IMR-90 (cell line): ENCODE results near the gene SIDT1. TPM values are rescaled to one million over a fixed set of nuclear protein-coding genes. Genes with fewer than 3 reads are reported as not detected.

ENCODE experiments used
- ATAC-seq: fragments of 200-7000 bp; cut with Tn5 transposase; 2 replicates; pipeline ENCODE4 v1.9.1; 2020; ENCODE audit warnings: low read depth, mild to moderate bottlenecking, moderate library complexity
- BruUV-seq: library from RNA; stranded (reverse); fragments of 400-500 nt; replicated peaks from 2 replicates; lab custom pipeline; 2021; lab: Mats Ljungman, UMichigan
- CTCF ChIA-PET: fragments of 300-600 bp; formaldehyde crosslinking; extraction: SDS; loops from one replicate; lab custom pipeline; 2021; ENCODE audit warnings: antibody characterized with exemption; lab: Yijun Ruan, JAX
- POLR2A ChIA-PET: fragments of 300-600 bp; sonication (Branson Sonifier 250); formaldehyde crosslinking; loops from one replicate; lab custom pipeline; 2022; ENCODE audit warnings: antibody characterized with exemption; ENCODE audit not compliant: unreplicated experiment; lab: Charles Lee
- DNase-seq: peaks from one replicate; pipeline ENCODE4 v3.0.0; 2013
- H2AFZ ChIP-seq: replicated peaks from 2 replicates; pipeline ENCODE3; 2013; ENCODE audit warnings: low read length, mild to moderate bottlenecking; ENCODE audit not compliant: poor library complexity
- H2AK5ac ChIP-seq: 2 replicates; pipeline ENCODE4 v1.6.1; 2013; ENCODE audit warnings: low read depth, low read length, inconsistent platforms
- H2AK9ac ChIP-seq: replicated peaks from 2 replicates; pipeline ENCODE3; 2013; ENCODE audit warnings: mild to moderate bottlenecking, low read depth, low read length, moderate library complexity; ENCODE audit not compliant: poor library complexity
- H2BK120ac ChIP-seq: 2 replicates; pipeline ENCODE4 v1.6.1; 2013; ENCODE audit warnings: low read depth, low read length, inconsistent platforms
- H2BK15ac ChIP-seq: 3 replicates; pipeline ENCODE4 v1.6.1; 2013; ENCODE audit warnings: low read depth, low read length, inconsistent platforms
- H2BK20ac ChIP-seq: 2 replicates; pipeline ENCODE4 v1.6.1; 2013; ENCODE audit warnings: low read depth, mild to moderate bottlenecking, inconsistent platforms, low read length, moderate library complexity
- H2BK5ac ChIP-seq: 2 replicates; pipeline ENCODE4 v1.6.1; 2013; ENCODE audit warnings: mild to moderate bottlenecking, low read depth, low read length, inconsistent platforms; ENCODE audit not compliant: poor library complexity, severe bottlenecking
- H3K14ac ChIP-seq: replicated peaks from 2 replicates; pipeline ENCODE4 v1.6.1; 2013; ENCODE audit warnings: low read depth, low read length, inconsistent platforms
- H3K18ac ChIP-seq: 2 replicates; pipeline ENCODE4 v1.6.1; 2013; ENCODE audit warnings: low read depth, low read length, control low read depth
- H3K23ac ChIP-seq: 2 replicates; pipeline ENCODE4 v1.6.1; 2013; ENCODE audit warnings: low read depth, low read length, inconsistent platforms
- H3K27ac ChIP-seq: 2 replicates; pipeline ENCODE4 v1.5.1; 2013; ENCODE audit warnings: mild to moderate bottlenecking, control low read depth, low read length; ENCODE audit not compliant: insufficient read depth
- H3K27me3 ChIP-seq: 2 replicates; pipeline ENCODE4 v1.6.1; 2013; ENCODE audit warnings: low read length; ENCODE audit not compliant: control insufficient read depth, insufficient read depth
- H3K36me3 ChIP-seq: 2 replicates; pipeline ENCODE4 v1.6.1; 2013; ENCODE audit warnings: low read length, mixed read lengths; ENCODE audit not compliant: control insufficient read depth, insufficient read depth
- H3K4ac ChIP-seq: 2 replicates; pipeline ENCODE4 v1.6.1; 2013; ENCODE audit warnings: low read depth, low read length, inconsistent platforms
- H3K4me1 ChIP-seq: 2 replicates; pipeline ENCODE4 v1.6.1; 2013; ENCODE audit warnings: low read length, mixed read lengths; ENCODE audit not compliant: control insufficient read depth, insufficient read depth
- H3K4me2 ChIP-seq: 2 replicates; pipeline ENCODE4 v1.6.1; 2013; ENCODE audit warnings: low read depth, mild to moderate bottlenecking, control low read depth, low read length, moderate library complexity
- H3K4me3 ChIP-seq: 2 replicates; pipeline ENCODE4 v1.5.1; 2013; ENCODE audit warnings: low read depth, mild to moderate bottlenecking, control low read depth, low read length, moderate library complexity; ENCODE audit not compliant: insufficient read depth
- H3K56ac ChIP-seq: 2 replicates; pipeline ENCODE4 v1.6.1; 2013; ENCODE audit warnings: low read length, inconsistent platforms; ENCODE audit not compliant: insufficient read depth; ENCODE audit errors: extremely low read depth
- H3K79me1 ChIP-seq, 2 experiments: 2 replicates each; pipeline ENCODE4 v1.6.1; 2013; ENCODE audit warnings: low read length in 2 of 2, inconsistent platforms in 1 of 2, low read depth in 1 of 2
- H3K9ac ChIP-seq: 2 replicates; pipeline ENCODE4 v1.6.1; 2013; ENCODE audit warnings: low read depth, low read length, control low read depth
- H3K9me1 ChIP-seq: 2 replicates; pipeline ENCODE4 v1.6.1; 2013; ENCODE audit warnings: low read length, inconsistent platforms; ENCODE audit not compliant: insufficient read depth
- H3K9me3 ChIP-seq: 2 replicates; pipeline ENCODE4 v1.6.1; 2013; ENCODE audit warnings: low read length; ENCODE audit not compliant: control insufficient read depth, insufficient read depth
- H4K20me1 ChIP-seq: 2 replicates; pipeline ENCODE4 v1.6.1; 2013; ENCODE audit warnings: low read length, inconsistent platforms; ENCODE audit not compliant: insufficient read depth
- H4K5ac ChIP-seq: 2 replicates; pipeline ENCODE4 v1.6.1; 2013; ENCODE audit warnings: mild to moderate bottlenecking, low read depth, low read length, control low read depth
- H4K8ac ChIP-seq, 2 experiments: 2 replicates each; pipeline ENCODE4 v1.6.1; 2013; ENCODE audit warnings: low read depth in 2 of 2, low read length in 2 of 2, control low read depth in 1 of 2, inconsistent platforms in 1 of 2
- H4K91ac ChIP-seq: 2 replicates; pipeline ENCODE4 v1.6.1; 2013; ENCODE audit warnings: low read depth, low read length, inconsistent platforms; ENCODE audit not compliant: insufficient read depth
- BHLHE40 ChIP-seq: fragments of 150-350 bp; IDR thresholded peaks from 2 replicates; pipeline ENCODE4 v1.6.1; 2016; ENCODE audit warnings: mild to moderate bottlenecking, low read depth, low read length
- CEBPB ChIP-seq: IDR thresholded peaks from 2 replicates; pipeline ENCODE4 v1.6.1; 2012; ENCODE audit warnings: low read depth, low read length, improper control_type of control experiment
- RCOR1 ChIP-seq: IDR thresholded peaks from 2 replicates; pipeline ENCODE4 v1.6.1; 2012; ENCODE audit warnings: mild to moderate bottlenecking, low read length, improper control_type of control experiment; ENCODE audit not compliant: insufficient replicate concordance
- WGBS, 2 experiments: methylation state at CpG; one replicate each; pipeline versions ENCODE4 v1.1.5 to v1.1.7; 2013; ENCODE audit warnings: missing lambda C conversion rate in 2 of 2; ENCODE audit not compliant: insufficient read length in 1 of 2; ENCODE audit errors: extremely low coverage in 2 of 2; 5-methylcytosine and 5-hydroxymethylcytosine counted together
- dilution Hi-C: fragments of 300-500 bp; cut with HindIII; formaldehyde crosslinking; loops from one replicate; pipeline ENCODE4 v1.14.3; 2018; ENCODE audit warnings: low sequenced_read_pairs; ENCODE audit not compliant: unreplicated experiment
- in situ Hi-C: fragments of 300-500 bp; cut with MboI; formaldehyde crosslinking; loops from 3 replicates; pipeline ENCODE4 v1.14.3; 2019; ENCODE audit warnings: low sequenced_read_pairs, inconsistent platforms, mixed read lengths
- intact Hi-C: fragments of 100-400 bp; cut with micrococcal nuclease; formaldehyde crosslinking; loops from 2 replicates; pipeline ENCODE4 v1.10.0; 2022
- polyA plus RNA-seq, 3 experiments: library from polyadenylated mRNA; depleted of rRNA; stranded (reverse); fragments of >200 nt; gene quantifications; 2 replicates each; pipeline ENCODE4 v1.2.3, GENCODE V29; 2012; ENCODE audit warnings: low replicate concordance in 1 of 3
- total RNA-seq: library from RNA; depleted of rRNA; stranded (reverse); fragments of >200 nt; gene quantifications from 2 replicates; pipeline ENCODE4 v1.2.3, GENCODE V29; 2012

The SIDT1 gene
- total and polyA plus RNA-seq, 2 of the 4 experiments (the other 2 are of a cell fraction) = not detected

DNA sequence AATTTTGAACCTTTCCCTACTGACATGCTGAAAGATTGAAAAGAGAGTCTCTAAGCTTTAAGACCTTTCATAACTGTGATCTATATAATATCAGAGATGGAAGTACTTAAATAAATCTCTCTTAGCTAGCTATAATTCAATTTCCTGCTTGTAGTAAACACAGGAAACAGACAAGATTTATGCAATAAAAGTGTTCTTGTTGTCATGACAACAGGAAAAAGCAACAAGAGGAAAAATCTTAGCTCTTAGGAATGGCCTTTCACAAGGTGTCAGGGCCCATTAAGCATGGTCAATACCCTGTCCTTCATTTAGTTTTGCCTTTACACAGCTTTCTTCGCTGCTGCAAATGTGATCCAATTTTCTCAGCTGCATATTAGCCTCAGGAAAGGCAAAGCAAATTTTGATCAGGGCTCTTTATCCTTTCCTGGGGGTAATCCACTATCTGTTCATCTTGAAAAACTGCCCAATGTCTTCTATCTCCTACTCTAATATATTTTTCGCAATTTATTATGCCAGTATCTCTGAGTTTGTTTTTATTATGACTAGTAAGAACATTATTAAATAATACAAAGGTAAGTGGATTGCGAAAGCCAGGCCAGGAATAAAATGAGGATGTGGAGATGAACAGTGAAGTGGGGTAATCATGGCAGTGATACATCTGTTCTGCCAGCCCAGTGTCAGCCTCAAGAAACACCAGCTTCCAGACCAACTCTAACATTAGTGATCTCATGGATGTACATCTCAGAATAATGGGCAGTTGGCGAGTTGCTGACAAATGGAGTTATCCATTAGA, 28.7 kb downstream of the SIDT1 start:
- WGBS, 2 experiments = no CpG with 5 or more reads among the region's 4 CpGs
- ChIA-PET POLR2A (no interaction called here), CTCF (interaction anchor here (1.0 to 1.4 kb wide), 2 partner anchors 11 to 63 kb away, joined by 3 to 4 read pairs; no protein-coding TSS in a partner anchor)
- Histone ChIP-seq H2BK15ac (no peak overlapping the region), H4K8ac (no peak overlapping the region), H2AFZ (no peak overlapping the region), H3K4me3 (no peak overlapping the region), H3K79me1 (no peaks in the 10 kb centered on the region), H3K56ac (no peak overlapping the region), H3K27me3 (peaks cover 16% of the 10 kb centered on the region), H2BK20ac (no peak overlapping the region), H4K91ac (no peak overlapping the region), H3K14ac (no peak overlapping the region), H3K4me2 (no peak overlapping the region), H2BK120ac (no peak overlapping the region), H3K9ac (no peak overlapping the region), H4K20me1 (no peaks in the 10 kb centered on the region), H3K9me3 (no peaks in the 10 kb centered on the region), H3K4ac (no peak overlapping the region), H3K36me3 (no peaks in the 10 kb centered on the region), H3K4me1 (no peaks in the 10 kb centered on the region), H3K18ac (no peak overlapping the region), H3K23ac (no peak overlapping the region), H3K27ac (no peak overlapping the region), H3K9me1 (no peaks in the 10 kb centered on the region), H2AK5ac (no peak overlapping the region), H2BK5ac (no peak overlapping the region), H4K5ac (no peak overlapping the region), H2AK9ac (no peak overlapping the region)
- dilution Hi-C loops = no loop called here
- peak; percentile 9; the same call in 1 of the 2 replicates for TF ChIP-seq CEBPB
- no peak for TF ChIP-seq RCOR1
- no peak for TF ChIP-seq BHLHE40
- ATAC-seq = no peak
- intact Hi-C loops = no loop called here
- BruUV-seq = no TSS peak
- DNase-seq = no peak
- in situ Hi-C loops = no loop called here
